GM18858 (cell line): ENCODE measurements around the gene ZBTB14.

ENCODE experiments used
- ATAC-seq: cut with Tn5 transposase; IDR thresholded peaks from one replicate; pipeline ENCODE4 v1.9.1; 2021; ENCODE audit not compliant: unreplicated experiment

The ZBTB14 gene

GRCh38 chr18:5294113-5294456 is 1.4 kb downstream of the ZBTB14 start:
- ATAC-seq: no peak

GRCh38 chr18:5288517-5288935 is 7.0 kb downstream of the ZBTB14 start:
- peak; percentile 72 for ATAC-seq

- no peak for ATAC-seq
These were observed 7.7 kb downstream of the ZBTB14 start for GRCh38 chr18:5287854-5288253.

GRCh38 chr18:5286525-5286924 is 9.0 kb downstream of the ZBTB14 start:
- no peak for ATAC-seq

GRCh38 chr18:5285326-5285725 is 10.2 kb downstream of the ZBTB14 start:
- ATAC-seq: no peak

GRCh38 chr18:5284808-5285207 is 10.7 kb downstream of the ZBTB14 start:
- ATAC-seq: no peak

GRCh38 chr18:5282770-5283169 is 12.8 kb downstream of the ZBTB14 start:
- ATAC-seq: no peak

- no peak for ATAC-seq
These were observed 18.6 kb downstream of the ZBTB14 start for GRCh38 chr18:5276947-5277346.

- ATAC-seq: no peak
These were observed 19.7 kb downstream of the ZBTB14 start for GRCh38 chr18:5275872-5276271.

- ATAC-seq: no peak
These were observed 26.7 kb downstream of the ZBTB14 start for GRCh38 chr18:5268874-5269273.

GRCh38 chr18:5266721-5267120 is 28.8 kb downstream of the ZBTB14 start:
- ATAC-seq: no peak

- no peak for ATAC-seq
These were observed 41.6 kb downstream of the ZBTB14 start for GRCh38 chr18:5253910-5254309.

- no peak for ATAC-seq
These were observed 44.4 kb downstream of the ZBTB14 start for GRCh38 chr18:5251117-5251516.

- no peak for ATAC-seq
These were observed 44.9 kb downstream of the ZBTB14 start for GRCh38 chr18:5250603-5251002.

- no peak for ATAC-seq
These were observed 50.6 kb downstream of the ZBTB14 start for GRCh38 chr18:5244941-5245340.

GRCh38 chr18:5239447-5239846 is 56.1 kb downstream of the ZBTB14 start:
- no peak for ATAC-seq
